Measurements from ENCODE around the gene ERGIC1.

The ERGIC1 gene

GRCh38 chr5:172926008-172926523 lies 92.0 kb downstream of the ERGIC1 start:
- DNase-seq: no peak

- DNase-seq: no peak
These were observed 92.7 kb downstream of the ERGIC1 start for GRCh38 chr5:172926796-172927195.

DNA sequence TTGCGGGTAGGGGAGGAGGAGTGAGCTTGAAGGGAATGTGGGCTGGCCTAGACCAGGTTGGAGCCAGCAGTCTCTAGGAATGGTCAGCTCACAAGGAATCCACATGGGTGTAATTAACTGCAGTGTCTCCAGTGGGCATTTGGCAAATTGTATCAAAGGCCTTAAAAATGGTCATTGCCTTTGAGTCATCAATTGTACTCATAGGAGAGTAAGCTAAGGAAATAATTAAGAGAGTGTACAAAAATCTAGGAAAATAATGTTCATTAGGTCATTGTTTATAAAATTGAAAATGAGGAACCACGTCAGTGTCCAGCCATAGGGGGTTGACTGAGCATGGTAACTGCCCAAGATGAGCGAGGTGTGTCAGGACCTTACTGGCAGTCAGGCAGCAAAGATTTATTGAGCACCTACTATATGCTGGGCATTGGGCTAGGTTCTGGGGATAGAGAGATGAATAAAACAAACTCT lies 95.4 kb downstream of the ERGIC1 start:
- no peak for DNase-seq

GRCh38 chr5:172931001-172931536 lies 97.0 kb downstream of the ERGIC1 start:
- DNase-seq: no peak

- DNase-seq: no peak
These were observed 98.4 kb downstream of the ERGIC1 start for GRCh38 chr5:172932313-172933017.

DNA sequence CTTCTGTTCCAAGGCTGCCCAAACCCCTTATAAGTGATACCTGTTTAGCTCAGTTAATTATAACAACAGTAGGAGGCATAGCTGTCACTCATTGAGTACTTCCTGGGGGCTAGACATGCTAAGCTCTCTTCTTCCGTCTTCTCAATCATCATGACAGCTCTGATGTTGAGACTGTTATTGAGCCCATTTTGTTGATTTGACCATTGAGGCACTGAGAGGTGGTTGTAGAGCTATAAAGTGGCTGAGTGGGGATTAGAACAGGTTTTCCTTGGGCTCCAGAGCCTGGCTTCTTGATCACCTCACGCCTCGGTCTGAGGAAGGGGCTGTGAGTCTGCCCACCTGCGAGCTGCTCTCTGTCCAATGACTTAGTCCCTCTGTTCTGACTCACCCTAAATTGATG lies 99.2 kb downstream of the ERGIC1 start:
- no peak for DNase-seq

GRCh38 chr5:172935096-172935495 lies 101.0 kb downstream of the ERGIC1 start:
- no peak for DNase-seq

- DNase-seq: no peak
These were observed 102.3 kb downstream of the ERGIC1 start for GRCh38 chr5:172936401-172936800.

GRCh38 chr5:172939071-172939470 lies 105.0 kb downstream of the ERGIC1 start:
- DNase-seq: no peak

GRCh38 chr5:172939611-172940267 lies 105.7 kb downstream of the ERGIC1 start:
- no peak for DNase-seq

- no peak for DNase-seq
These were observed 106.4 kb downstream of the ERGIC1 start for GRCh38 chr5:172940268-172941066.

GRCh38 chr5:172941067-172941516 lies 107.0 kb downstream of the ERGIC1 start:
- DNase-seq: no peak

- no peak for DNase-seq
These were observed 108.5 kb downstream of the ERGIC1 start for GRCh38 chr5:172942556-172942955.

DNA sequence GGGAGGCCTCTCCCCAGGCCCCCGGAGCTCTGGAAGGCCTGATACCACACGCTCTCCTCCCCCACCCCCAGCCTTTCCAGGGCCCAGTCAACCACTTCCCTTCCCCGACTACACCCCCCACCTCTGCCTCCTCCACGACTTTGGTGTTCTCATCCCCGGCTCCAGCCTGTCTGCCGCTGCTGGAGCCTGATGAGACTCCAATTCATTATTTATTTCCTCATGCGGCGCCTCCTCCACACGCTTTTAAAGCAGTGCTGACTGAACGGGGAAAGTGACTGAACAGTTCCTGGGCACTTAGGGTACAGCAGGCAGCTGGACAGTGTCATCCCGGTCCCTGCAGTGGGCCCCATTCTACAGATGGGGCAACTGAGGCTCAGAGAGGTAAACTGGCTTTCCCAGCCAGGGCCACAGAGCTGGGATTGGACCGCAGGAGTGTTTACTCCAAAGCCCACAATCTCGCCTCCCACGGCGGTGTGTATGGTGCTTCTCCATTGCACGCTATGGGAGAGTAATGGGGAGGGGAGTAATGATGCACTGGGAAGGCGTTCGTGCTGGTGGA lies 109.3 kb downstream of the ERGIC1 start:
- no peak for DNase-seq

- DNase-seq: no peak
These were observed 109.9 kb downstream of the ERGIC1 start for GRCh38 chr5:172943906-172944305.

GRCh38 chr5:172944741-172945140 lies 110.7 kb downstream of the ERGIC1 start:
- no peak for DNase-seq

- no peak for DNase-seq
These were observed 111.1 kb downstream of the ERGIC1 start for GRCh38 chr5:172945151-172945550.

GRCh38 chr5:172946146-172946545 lies 112.1 kb downstream of the ERGIC1 start:
- no peak for DNase-seq

- no peak for DNase-seq
These were observed 115.4 kb downstream of the ERGIC1 start for GRCh38 chr5:172949426-172949825.

DNA sequence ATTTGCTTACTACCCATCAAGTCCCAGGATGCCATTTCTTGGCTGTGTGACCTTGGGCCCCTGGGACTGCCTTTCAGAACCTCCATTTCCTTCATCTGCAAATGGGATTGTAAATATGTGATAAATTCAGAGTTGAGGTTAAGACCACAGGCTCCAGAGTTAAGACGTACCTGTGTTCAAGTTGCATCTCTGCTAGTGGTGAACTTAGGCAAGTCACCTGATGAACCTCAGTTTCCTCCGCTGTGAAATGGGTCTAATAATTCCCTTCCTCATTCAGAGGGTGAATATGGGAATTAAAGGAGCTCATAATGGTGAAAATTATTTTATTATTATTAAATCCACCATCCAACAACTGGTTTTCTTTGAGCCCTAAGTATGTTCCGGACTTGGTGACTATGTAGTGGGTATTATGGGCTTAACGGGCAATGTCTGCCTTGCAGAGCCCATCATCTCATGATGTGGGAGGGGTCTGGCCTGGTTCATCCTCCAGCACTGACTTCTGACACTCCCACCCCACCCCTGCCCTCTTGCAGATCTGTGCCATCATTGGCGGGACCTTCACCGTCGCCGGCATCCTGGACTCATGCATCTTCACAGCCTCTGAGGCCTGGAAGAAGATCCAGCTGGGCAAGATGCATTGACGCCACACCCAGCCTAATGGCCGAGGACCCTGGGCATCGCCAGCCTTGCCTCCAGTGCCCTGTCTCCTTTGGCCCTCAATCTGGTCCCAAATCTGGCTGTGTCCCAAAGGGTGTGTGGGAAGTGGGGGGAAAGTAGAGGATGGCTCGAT lies 116.3 kb downstream of the ERGIC1 start:
- no peak for DNase-seq

DNA sequence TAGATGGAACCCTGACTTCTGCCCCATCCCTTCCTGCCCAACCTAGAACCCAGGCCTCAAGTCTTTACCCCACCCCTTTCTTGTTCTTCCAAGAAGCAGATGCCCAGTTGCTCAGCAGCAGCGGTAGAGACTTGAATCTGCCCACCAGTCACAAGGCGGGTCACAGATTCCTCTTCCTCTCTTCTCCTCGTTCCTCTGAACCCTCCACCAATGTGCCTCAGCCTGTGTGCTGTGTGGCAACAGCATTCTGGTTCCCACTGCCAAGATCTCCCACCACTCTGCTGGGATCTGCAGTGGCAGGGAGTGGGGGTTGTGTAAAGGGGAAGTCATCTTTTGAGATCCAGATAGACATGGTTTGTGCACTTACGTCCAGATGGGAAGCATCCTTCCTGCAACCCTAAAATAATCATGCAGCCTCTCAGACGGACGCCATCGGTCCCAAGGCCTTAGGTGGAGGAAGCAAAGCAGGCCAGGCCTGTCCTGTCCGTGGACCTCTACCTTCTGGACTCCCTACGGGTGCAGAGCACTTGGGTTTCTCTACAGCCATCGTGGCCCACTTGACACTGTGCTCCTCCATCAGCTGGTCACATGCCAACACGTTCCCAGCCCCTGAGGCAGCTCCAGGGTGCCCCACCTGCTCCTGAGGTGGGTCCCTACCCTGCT lies 117.5 kb downstream of the ERGIC1 start:
- no peak for DNase-seq

Measured in NCI-H2107 (cell line).